HEK293 (cell line): Measurements from ENCODE around the gene PROM2.

Source experiments
- CTCF ChIP-seq: fragments of 450-650 bp; formaldehyde crosslinking; IDR thresholded peaks from 2 replicates; pipeline ENCODE4 v1.5.1; 2016; ENCODE audit warnings: missing biosample characterization, missing genetic modification characterization
- KLF16 ChIP-seq: fragments of 450-650 bp; formaldehyde crosslinking; IDR thresholded peaks from 2 replicates; pipeline ENCODE4 v1.5.1; 2017; ENCODE audit warnings: missing biosample characterization, missing genetic modification characterization
- KLF17 ChIP-seq: fragments of 450-650 bp; formaldehyde crosslinking; IDR thresholded peaks from 2 replicates; pipeline ENCODE4 v1.5.1; 2016; ENCODE audit warnings: missing biosample characterization, missing genetic modification characterization
- OSR2 ChIP-seq: fragments of 450-650 bp; formaldehyde crosslinking; IDR thresholded peaks from 2 replicates; pipeline ENCODE4 v1.5.1; 2016; ENCODE audit warnings: missing biosample characterization, missing genetic modification characterization
- SP2 ChIP-seq: fragments of 450-650 bp; formaldehyde crosslinking; IDR thresholded peaks from 2 replicates; pipeline ENCODE4 v1.5.1; 2016; ENCODE audit warnings: missing biosample characterization, missing genetic modification characterization
- YY1 ChIP-seq: fragments of 450-650 bp; formaldehyde crosslinking; IDR thresholded peaks from 2 replicates; pipeline ENCODE4 v1.5.1; 2018; ENCODE audit warnings: missing biosample characterization, missing genetic modification characterization
- ZNF175 ChIP-seq: fragments of 450-650 bp; formaldehyde crosslinking; IDR thresholded peaks from 2 replicates; pipeline ENCODE4 v1.5.1; 2016; ENCODE audit warnings: missing biosample characterization, missing genetic modification characterization
- ZNF19 ChIP-seq: fragments of 450-650 bp; formaldehyde crosslinking; IDR thresholded peaks from 2 replicates; pipeline ENCODE4; 2016; ENCODE audit warnings: missing biosample characterization, missing genetic modification characterization, low read depth
- ZNF24 ChIP-seq: fragments of 450-650 bp; formaldehyde crosslinking; IDR thresholded peaks from 2 replicates; pipeline ENCODE4 v1.5.1; 2016; ENCODE audit warnings: missing biosample characterization, missing genetic modification characterization
- ZNF37A ChIP-seq: fragments of 450-650 bp; IDR thresholded peaks from 2 replicates; pipeline ENCODE4 v1.5.1; 2018; ENCODE audit warnings: missing biosample characterization, missing genetic modification characterization
- ZNF423 ChIP-seq: fragments of 450-650 bp; formaldehyde crosslinking; IDR thresholded peaks from 2 replicates; pipeline ENCODE4 v1.5.1; 2016; ENCODE audit warnings: missing biosample characterization, missing genetic modification characterization
- ZNF677 ChIP-seq: fragments of 450-650 bp; IDR thresholded peaks from 2 replicates; pipeline ENCODE4 v1.5.0; 2018; ENCODE audit warnings: missing biosample characterization, mild to moderate bottlenecking, missing genetic modification characterization, moderate library complexity
- ZNF792 ChIP-seq: fragments of 450-650 bp; formaldehyde crosslinking; IDR thresholded peaks from 2 replicates; pipeline ENCODE4 v1.5.1; 2016; ENCODE audit warnings: missing biosample characterization, missing genetic modification characterization

GRCh38 chr2:95329401-95329800 is 55.2 kb downstream of the PROM2 start:
- no peak for TF ChIP-seq ZNF24
- no peak for TF ChIP-seq CTCF (tag by site-specific recombination)
- TF ChIP-seq KLF16 (tag by site-specific recombination), result no peak
- TF ChIP-seq ZNF175, result no peak
- TF ChIP-seq ZNF677 (tag by site-specific recombination), result no peak
- TF ChIP-seq YY1 (tag by site-specific recombination), result no peak
- no peak for TF ChIP-seq OSR2
- no peak for TF ChIP-seq ZNF37A (tag by site-specific recombination)
- no peak for TF ChIP-seq ZNF19
- TF ChIP-seq SP2 (tag by site-specific recombination), result no peak
- TF ChIP-seq ZNF423 (tag by site-specific recombination), result no peak
- no peak for TF ChIP-seq ZNF792 (tag by site-specific recombination)
- no peak for TF ChIP-seq KLF17
